ENCODE data around the gene MAPKAPK5. TPM values are rescaled to one million over a fixed set of nuclear protein-coding genes. Genes with fewer than 3 reads are reported as not detected.

Gene MAPKAPK5
- total and polyA plus RNA-seq, 2 of the 13 experiments (the other 11 are each of a cell fraction or from before 2014, with no cell fraction given): 43.2 to 58.2 TPM

- TF ChIP-seq, protein P1, sequence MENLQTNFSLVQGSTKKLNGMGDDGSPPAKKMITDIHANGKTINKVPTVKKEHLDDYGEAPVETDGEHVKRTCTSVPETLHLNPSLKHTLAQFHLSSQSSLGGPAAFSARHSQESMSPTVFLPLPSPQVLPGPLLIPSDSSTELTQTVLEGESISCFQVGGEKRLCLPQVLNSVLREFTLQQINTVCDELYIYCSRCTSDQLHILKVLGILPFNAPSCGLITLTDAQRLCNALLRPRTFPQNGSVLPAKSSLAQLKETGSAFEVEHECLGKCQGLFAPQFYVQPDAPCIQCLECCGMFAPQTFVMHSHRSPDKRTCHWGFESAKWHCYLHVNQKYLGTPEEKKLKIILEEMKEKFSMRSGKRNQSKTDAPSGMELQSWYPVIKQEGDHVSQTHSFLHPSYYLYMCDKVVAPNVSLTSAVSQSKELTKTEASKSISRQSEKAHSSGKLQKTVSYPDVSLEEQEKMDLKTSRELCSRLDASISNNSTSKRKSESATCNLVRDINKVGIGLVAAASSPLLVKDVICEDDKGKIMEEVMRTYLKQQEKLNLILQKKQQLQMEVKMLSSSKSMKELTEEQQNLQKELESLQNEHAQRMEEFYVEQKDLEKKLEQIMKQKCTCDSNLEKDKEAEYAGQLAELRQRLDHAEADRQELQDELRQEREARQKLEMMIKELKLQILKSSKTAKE (CRISPR knock-in tag; IDR thresholded peaks at IDR 0.05; ENCODE audit: borderline replicate concordance): no peak
- TF ChIP-seq ZNF234 (CRISPR knock-in tag; conservative IDR thresholded peaks at IDR 0.05): no peak
- TF ChIP-seq SNAI1 (CRISPR knock-in tag; IDR thresholded peaks at IDR 0.05; ENCODE audit: borderline replicate concordance): no peak
- TF ChIP-seq GABPB1 (CRISPR knock-in tag; IDR thresholded peaks at IDR 0.05): peak; percentile 89
- TF ChIP-seq NCOA1 (CRISPR knock-in tag; IDR thresholded peaks at IDR 0.05): no peak
- TF ChIP-seq, protein P2, sequence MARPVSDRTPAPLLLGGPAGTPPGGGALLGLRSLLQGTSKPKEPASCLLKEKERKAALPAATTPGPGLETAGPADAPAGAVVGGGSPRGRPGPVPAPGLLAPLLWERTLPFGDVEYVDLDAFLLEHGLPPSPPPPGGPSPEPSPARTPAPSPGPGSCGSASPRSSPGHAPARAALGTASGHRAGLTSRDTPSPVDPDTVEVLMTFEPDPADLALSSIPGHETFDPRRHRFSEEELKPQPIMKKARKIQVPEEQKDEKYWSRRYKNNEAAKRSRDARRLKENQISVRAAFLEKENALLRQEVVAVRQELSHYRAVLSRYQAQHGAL (CRISPR knock-in tag; IDR thresholded peaks at IDR 0.05; ENCODE audit: not compliant biosample characterization): peak; percentile 52
- no peak for TF ChIP-seq NFRKB (IDR thresholded peaks at IDR 0.05)
- TF ChIP-seq FOSL2 (CRISPR knock-in tag; IDR thresholded peaks at IDR 0.05): peak; percentile 68; the same call in 1 of the 2 replicates
- peak; percentile 71 for TF ChIP-seq NFKBIZ (CRISPR knock-in tag; IDR thresholded peaks at IDR 0.05)
- no peak for TF ChIP-seq ZNF121 (CRISPR knock-in tag; IDR thresholded peaks at IDR 0.05)
- no peak for TF ChIP-seq ZNF367 (CRISPR knock-in tag; IDR thresholded peaks at IDR 0.05; ENCODE audit: borderline replicate concordance)
- TF ChIP-seq ZNF569 (CRISPR knock-in tag; IDR thresholded peaks at IDR 0.05; ENCODE audit: borderline replicate concordance): no peak
- TF ChIP-seq ZNF280D (CRISPR knock-in tag; IDR thresholded peaks at IDR 0.05): no peak
- TF ChIP-seq, protein P3, sequence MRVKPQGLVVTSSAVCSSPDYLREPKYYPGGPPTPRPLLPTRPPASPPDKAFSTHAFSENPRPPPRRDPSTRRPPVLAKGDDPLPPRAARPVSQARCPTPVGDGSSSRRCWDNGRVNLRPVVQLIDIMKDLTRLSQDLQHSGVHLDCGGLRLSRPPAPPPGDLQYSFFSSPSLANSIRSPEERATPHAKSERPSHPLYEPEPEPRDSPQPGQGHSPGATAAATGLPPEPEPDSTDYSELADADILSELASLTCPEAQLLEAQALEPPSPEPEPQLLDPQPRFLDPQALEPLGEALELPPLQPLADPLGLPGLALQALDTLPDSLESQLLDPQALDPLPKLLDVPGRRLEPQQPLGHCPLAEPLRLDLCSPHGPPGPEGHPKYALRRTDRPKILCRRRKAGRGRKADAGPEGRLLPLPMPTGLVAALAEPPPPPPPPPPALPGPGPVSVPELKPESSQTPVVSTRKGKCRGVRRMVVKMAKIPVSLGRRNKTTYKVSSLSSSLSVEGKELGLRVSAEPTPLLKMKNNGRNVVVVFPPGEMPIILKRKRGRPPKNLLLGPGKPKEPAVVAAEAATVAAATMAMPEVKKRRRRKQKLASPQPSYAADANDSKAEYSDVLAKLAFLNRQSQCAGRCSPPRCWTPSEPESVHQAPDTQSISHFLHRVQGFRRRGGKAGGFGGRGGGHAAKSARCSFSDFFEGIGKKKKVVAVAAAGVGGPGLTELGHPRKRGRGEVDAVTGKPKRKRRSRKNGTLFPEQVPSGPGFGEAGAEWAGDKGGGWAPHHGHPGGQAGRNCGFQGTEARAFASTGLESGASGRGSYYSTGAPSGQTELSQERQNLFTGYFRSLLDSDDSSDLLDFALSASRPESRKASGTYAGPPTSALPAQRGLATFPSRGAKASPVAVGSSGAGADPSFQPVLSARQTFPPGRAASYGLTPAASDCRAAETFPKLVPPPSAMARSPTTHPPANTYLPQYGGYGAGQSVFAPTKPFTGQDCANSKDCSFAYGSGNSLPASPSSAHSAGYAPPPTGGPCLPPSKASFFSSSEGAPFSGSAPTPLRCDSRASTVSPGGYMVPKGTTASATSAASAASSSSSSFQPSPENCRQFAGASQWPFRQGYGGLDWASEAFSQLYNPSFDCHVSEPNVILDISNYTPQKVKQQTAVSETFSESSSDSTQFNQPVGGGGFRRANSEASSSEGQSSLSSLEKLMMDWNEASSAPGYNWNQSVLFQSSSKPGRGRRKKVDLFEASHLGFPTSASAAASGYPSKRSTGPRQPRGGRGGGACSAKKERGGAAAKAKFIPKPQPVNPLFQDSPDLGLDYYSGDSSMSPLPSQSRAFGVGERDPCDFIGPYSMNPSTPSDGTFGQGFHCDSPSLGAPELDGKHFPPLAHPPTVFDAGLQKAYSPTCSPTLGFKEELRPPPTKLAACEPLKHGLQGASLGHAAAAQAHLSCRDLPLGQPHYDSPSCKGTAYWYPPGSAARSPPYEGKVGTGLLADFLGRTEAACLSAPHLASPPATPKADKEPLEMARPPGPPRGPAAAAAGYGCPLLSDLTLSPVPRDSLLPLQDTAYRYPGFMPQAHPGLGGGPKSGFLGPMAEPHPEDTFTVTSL (CRISPR knock-in tag; IDR thresholded peaks at IDR 0.05; ENCODE audit: borderline replicate concordance): no peak
- peak; percentile 93 for TF ChIP-seq SALL2 (CRISPR knock-in tag; IDR thresholded peaks at IDR 0.05)
- no peak for TF ChIP-seq ZFP62 (CRISPR knock-in tag; IDR thresholded peaks at IDR 0.05)
- TF ChIP-seq ZNF780A (CRISPR knock-in tag; IDR thresholded peaks at IDR 0.05): no peak
- TF ChIP-seq EED (CRISPR knock-in tag; IDR thresholded peaks at IDR 0.05): peak; percentile 15; the same call in 1 of the 2 replicates
These were observed at the start of gene MAPKAPK5 (continued) for GRCh38 chr12:111841750-111842555.

Measured in HepG2 (cell line).